Transverse colon (tissue), 4 donors: Measurements from ENCODE around the gene PTH1R. TPM values are rescaled to one million over a fixed set of nuclear protein-coding genes. Genes with fewer than 3 reads are reported as not detected.

Source experiments
- DNase-seq: peaks from one replicate; pipeline ENCODE4 v3.0.0-alpha.2; 2019
- H3K27ac ChIP-seq, 4 donors: fragments of 200-600 bp; sonication (generic); 2 replicates each; pipeline ENCODE4 v1.5.1; 2016 to 2018; ENCODE audit warnings: inconsistent platforms in 4 of 4
- H3K27me3 ChIP-seq: fragments of 200-600 bp; sonication (generic); 2 replicates; pipeline ENCODE4 v1.5.1; 2017; ENCODE audit warnings: inconsistent platforms
- H3K36me3 ChIP-seq, 4 donors: fragments of 200-600 bp; sonication (generic); 2 replicates each; pipeline ENCODE4 v1.5.1; 2017 to 2019; ENCODE audit warnings: inconsistent platforms in 4 of 4
- H3K4me1 ChIP-seq, 4 donors: fragments of 200-600 bp; sonication (generic); 2 replicates each; pipeline ENCODE4 v1.5.1; 2017 to 2020; ENCODE audit warnings: inconsistent platforms in 4 of 4
- H3K4me3 ChIP-seq, 4 donors: fragments of 200-600 bp; sonication (generic); 1 replicate in 1 of 4; 2 replicates in 3 of 4; pipeline versions ENCODE4 v1.5.1 to v1.6.1; 2017 to 2019; ENCODE audit warnings: inconsistent platforms in 4 of 4
- H3K9me3 ChIP-seq, 2 donors: fragments of 200-600 bp; sonication (generic); 2 replicates each; pipeline ENCODE4 v1.5.1; 2017 to 2019; ENCODE audit warnings: inconsistent platforms in 2 of 2
- EP300 ChIP-seq: sonication (generic); formaldehyde crosslinking; IDR thresholded peaks from one replicate; pipeline ENCODE4 v1.6.1; 2017; ENCODE audit warnings: antibody characterized with exemption, low read depth
- POLR2A ChIP-seq: fragments of 450-650 bp; IDR thresholded peaks from one replicate; pipeline ENCODE4 v1.6.1; 2016; ENCODE audit warnings: antibody characterized with exemption, mild to moderate bottlenecking, moderate library complexity
- POLR2AphosphoS5 ChIP-seq, 3 donors: sonication (generic); formaldehyde crosslinking; IDR thresholded peaks; one replicate each; pipeline ENCODE4 v1.6.1; 2016; ENCODE audit warnings: antibody characterized with exemption in 3 of 3
- WGBS, 2 donors: methylation state at CpG; one replicate each; pipeline ENCODE4 v1.1.5; 2018; ENCODE audit warnings: low coverage in 1 of 2; 5-methylcytosine and 5-hydroxymethylcytosine counted together
- in situ Hi-C, 4 donors: fragments of 200-750 bp; cut with MboI; loops; one replicate each; pipeline versions ENCODE4 v1.15.0 to v1.15.1; 2017; ENCODE audit warnings: low sequenced_read_pairs in 3 of 4, low pct_ligation_motif_present in 1 of 4, low pct_unique_long_range_greater_than_20kb in 1 of 4
- intact Hi-C: fragments of 100-400 bp; cut with DNase I; formaldehyde crosslinking; loops from one replicate; pipeline ENCODE4 v1.15.1; 2023; ENCODE audit warnings: low total_unique reads
- total RNA-seq, 4 donors: library from RNA; depleted of rRNA; stranded (reverse); fragments of >200 nt; gene quantifications; one replicate each; pipeline ENCODE4 v1.1.0, GENCODE V29; 2016
- TF ChIP-seq, protein P1 (sequence below), 5 experiments: fragments of 200-600 bp in 3 of 5; fragments of 450-650 bp in 2 of 5; sonication (generic) in 3 of 5; IDR thresholded peaks; 1 replicate in 2 of 5; 2 replicates in 3 of 5; pipeline ENCODE4 v1.5.1; 2016 to 2017; ENCODE audit warnings: antibody characterized with exemption in 5 of 5, inconsistent platforms in 3 of 5, mild to moderate bottlenecking in 2 of 5, moderate library complexity in 1 of 5

The PTH1R gene
- total RNA-seq, 4 donors from 2014 or later: 0.60 to 2.5 (median 1.4) TPM; not detected in 1

DNA sequence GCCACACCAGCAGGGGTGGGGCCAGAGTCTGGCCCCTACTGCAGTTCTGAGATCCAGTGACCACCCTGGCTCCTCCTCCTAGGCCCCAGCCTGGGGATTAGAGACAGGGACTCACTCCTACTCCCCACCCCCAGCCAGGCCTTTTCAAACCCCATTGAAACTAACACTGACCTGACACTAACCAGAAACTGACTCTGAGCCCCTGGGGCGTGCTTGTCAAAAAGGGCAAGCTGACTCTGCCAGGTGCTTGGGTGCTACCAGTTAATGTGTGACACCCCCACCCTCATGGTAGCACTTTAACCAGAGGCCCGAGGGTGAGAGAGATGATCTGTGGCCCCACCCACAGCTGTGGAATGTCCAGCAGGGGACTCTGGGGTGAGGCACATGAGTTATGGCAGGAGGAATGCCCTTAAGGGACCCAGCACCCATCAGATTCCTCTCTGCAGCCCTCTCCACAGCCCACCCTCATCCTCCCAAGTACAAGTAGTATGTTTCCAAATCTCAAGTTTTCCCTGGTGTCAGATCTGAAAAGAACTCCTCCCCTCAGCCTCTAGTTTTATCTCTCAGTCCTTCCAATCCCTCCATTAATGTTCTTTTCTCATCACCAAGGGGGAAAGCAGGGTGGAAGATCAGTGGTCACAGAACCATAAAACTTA, 1.4 kb downstream of the PTH1R start:
- intact Hi-C loops: no loop called here
- no peak for DNase-seq
- H3K27ac ChIP-seq: peak overlapping the region in 1 of 4 donors; percentile 35
- in situ Hi-C loops: no loop called here
- TF ChIP-seq, protein P1, sequence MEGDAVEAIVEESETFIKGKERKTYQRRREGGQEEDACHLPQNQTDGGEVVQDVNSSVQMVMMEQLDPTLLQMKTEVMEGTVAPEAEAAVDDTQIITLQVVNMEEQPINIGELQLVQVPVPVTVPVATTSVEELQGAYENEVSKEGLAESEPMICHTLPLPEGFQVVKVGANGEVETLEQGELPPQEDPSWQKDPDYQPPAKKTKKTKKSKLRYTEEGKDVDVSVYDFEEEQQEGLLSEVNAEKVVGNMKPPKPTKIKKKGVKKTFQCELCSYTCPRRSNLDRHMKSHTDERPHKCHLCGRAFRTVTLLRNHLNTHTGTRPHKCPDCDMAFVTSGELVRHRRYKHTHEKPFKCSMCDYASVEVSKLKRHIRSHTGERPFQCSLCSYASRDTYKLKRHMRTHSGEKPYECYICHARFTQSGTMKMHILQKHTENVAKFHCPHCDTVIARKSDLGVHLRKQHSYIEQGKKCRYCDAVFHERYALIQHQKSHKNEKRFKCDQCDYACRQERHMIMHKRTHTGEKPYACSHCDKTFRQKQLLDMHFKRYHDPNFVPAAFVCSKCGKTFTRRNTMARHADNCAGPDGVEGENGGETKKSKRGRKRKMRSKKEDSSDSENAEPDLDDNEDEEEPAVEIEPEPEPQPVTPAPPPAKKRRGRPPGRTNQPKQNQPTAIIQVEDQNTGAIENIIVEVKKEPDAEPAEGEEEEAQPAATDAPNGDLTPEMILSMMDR (IDR thresholded peaks at IDR 0.05): no peak
- TF ChIP-seq POLR2AphosphoS5 (IDR thresholded peaks at IDR 0.05) (no peak), POLR2A (no peak), EP300 (no peak)
- no peak overlapping the region for H3K4me3 ChIP-seq
- no peaks in the 10 kb centered on the region for H3K36me3 ChIP-seq
- H3K27me3 ChIP-seq: peaks cover 41% of the 10 kb centered on the region
- WGBS, 2 donors: 61% methylated on average over 2 of the region's 2 CpGs; no CpG with 5 or more reads in 1 of the 2 donors
- peaks cover 4 to 40% (median 28%) of the 10 kb centered on the region in 4 donors for H3K4me1 ChIP-seq
- H3K9me3 ChIP-seq: no peaks in the 10 kb centered on the region

DNA sequence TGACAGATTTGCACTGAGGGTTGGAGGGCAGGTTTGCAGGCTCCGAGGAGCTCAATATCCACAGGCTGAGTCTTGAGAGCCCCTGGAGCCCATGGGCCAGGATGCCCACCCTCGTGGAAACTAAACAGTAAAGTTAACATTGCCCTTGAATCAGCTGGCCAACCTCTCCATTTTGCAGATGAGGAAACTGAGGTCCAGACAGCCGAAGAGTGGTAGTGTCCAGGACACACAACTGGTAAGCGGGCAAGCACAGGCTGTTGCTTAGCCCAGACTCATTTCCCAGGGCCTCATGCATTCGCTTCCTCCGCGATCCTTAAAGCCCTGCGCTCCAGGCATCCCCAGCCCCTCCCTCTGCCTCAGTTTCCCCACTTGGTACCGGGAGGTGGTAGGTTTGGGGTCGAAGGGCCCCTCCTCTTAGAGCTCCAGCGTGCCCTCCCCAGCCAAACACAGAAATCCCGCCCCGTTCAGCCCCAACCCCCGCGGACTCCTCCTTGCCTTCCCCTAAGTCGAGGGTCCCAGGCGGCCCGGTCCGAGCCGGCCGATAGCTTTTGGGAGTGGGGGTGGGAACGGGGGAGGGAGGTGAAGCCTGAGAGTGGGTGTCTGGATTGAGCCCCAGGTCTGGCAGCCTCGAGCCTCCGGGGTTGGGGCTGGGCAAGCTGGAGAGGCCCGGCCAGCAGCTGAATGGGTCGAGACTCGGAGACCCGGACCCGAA, 3.5 kb downstream of the PTH1R start:
- Histone ChIP-seq H3K36me3 (no peaks in the 10 kb centered on the region), H3K27ac (peak overlapping the region; percentile 71 to 88 (median 78)), H3K4me1 (peaks cover 0 to 33% (median 25%) of the 10 kb centered on the region in 4 donors), H3K4me3 (peak overlapping the region; percentile 45 to 73 (median 52)), H3K9me3 (no peaks in the 10 kb centered on the region), H3K27me3 (peaks cover 52% of the 10 kb centered on the region)
- TF ChIP-seq EP300: no peak
- TF ChIP-seq, protein P1 (IDR thresholded peaks at IDR 0.05): no peak
- TF ChIP-seq POLR2AphosphoS5 (IDR thresholded peaks at IDR 0.05): no peak
- no peak for TF ChIP-seq POLR2A
- no peak for DNase-seq
- 36 to 55% methylated on average over 5 to 28 of the region's 29 CpGs for WGBS, 2 donors
- in situ Hi-C loops: no loop called here
- intact Hi-C loops: no loop called here

- Histone ChIP-seq H3K36me3 (no peaks in the 10 kb centered on the region), H3K4me3 (peak overlapping the region; percentile 45 to 73 (median 52)), H3K27me3 (peaks cover 56% of the 10 kb centered on the region), H3K9me3 (no peaks in the 10 kb centered on the region), H3K27ac (peak overlapping the region; percentile 71 to 88 (median 78)), H3K4me1 (peaks cover 0 to 33% (median 25%) of the 10 kb centered on the region in 4 donors)
- intact Hi-C loops: no loop called here
- WGBS, 2 donors: 7% methylated on average over 26 of the region's 83 CpGs; no CpG with 5 or more reads in 1 of the 2 donors
- TF ChIP-seq POLR2A: no peak
- TF ChIP-seq, protein P1 (IDR thresholded peaks at IDR 0.05): no peak
- DNase-seq: peak; percentile 19
- in situ Hi-C loops: no loop called here
Observed at GRCh38 chr3:46881596-46882376, 4.3 kb downstream of the PTH1R start.
